ENCODE results near the gene PLS1.

DNA sequence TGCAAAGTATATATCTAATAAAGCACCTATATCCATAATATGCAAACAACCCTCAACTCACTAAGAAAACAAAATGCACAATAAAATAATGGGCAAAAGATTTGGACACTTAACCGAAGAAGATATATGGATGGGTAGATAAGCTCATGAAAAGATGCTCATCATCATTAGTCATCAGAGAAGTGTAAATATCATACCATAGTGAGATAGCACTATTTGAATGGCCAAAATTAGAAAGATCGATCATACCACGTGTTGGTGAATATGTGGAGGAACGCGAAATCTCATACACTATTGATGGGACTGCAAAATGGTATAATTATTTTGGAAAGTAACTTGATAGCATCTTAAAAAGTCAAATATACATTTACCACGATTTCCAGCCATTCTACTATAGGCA lies 40.5 kb downstream of the PLS1 start:
- TF ChIP-seq, protein P1, sequence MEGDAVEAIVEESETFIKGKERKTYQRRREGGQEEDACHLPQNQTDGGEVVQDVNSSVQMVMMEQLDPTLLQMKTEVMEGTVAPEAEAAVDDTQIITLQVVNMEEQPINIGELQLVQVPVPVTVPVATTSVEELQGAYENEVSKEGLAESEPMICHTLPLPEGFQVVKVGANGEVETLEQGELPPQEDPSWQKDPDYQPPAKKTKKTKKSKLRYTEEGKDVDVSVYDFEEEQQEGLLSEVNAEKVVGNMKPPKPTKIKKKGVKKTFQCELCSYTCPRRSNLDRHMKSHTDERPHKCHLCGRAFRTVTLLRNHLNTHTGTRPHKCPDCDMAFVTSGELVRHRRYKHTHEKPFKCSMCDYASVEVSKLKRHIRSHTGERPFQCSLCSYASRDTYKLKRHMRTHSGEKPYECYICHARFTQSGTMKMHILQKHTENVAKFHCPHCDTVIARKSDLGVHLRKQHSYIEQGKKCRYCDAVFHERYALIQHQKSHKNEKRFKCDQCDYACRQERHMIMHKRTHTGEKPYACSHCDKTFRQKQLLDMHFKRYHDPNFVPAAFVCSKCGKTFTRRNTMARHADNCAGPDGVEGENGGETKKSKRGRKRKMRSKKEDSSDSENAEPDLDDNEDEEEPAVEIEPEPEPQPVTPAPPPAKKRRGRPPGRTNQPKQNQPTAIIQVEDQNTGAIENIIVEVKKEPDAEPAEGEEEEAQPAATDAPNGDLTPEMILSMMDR (IDR thresholded peaks at IDR 0.05) = no peak
- TF ChIP-seq EZH2 (IDR thresholded peaks at IDR 0.05) = no peak

Data from neural progenitor cell (in vitro differentiated cells).